22Rv1 (cell line): ENCODE data around the gene KIFC3.
"Not testable (repeated sequence)": the region's sequence is repeated elsewhere in the genome, so short reads cannot be mapped to it uniquely, and the experiment has no call there.

Experiments
- ZFX ChIP-seq: fragments of 450-650 bp; IDR thresholded peaks from 2 replicates; pipeline ENCODE4 v1.6.1; 2017; ENCODE audit warnings: antibody characterized with exemption, borderline replicate concordance
- TF ChIP-seq, protein P1 (sequence below): fragments of 450-650 bp; IDR thresholded peaks from 2 replicates; pipeline ENCODE4 v1.5.1; 2017; ENCODE audit warnings: mild to moderate bottlenecking

DNA sequence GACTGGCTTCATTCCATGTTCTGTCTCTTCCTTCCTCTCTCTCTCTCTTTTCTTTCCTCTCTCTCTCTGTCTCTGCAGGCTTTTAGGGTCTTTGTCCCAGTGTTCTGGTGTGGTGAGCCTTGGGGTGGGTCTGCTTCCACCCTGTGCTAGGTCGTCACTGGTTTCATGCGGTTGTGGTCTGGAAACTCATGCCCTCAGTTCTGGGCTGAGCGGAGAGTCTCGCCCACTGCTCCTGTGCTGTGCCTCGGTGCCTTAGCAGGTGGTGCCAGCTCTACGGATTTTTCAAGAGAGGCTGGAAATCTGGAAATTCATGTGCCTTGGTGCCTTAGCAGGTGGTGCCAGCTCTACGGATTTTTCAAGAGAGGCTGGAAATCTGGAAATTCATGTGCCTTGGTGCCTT is 56.0 kb downstream of the KIFC3 start:
- TF ChIP-seq, protein P1, sequence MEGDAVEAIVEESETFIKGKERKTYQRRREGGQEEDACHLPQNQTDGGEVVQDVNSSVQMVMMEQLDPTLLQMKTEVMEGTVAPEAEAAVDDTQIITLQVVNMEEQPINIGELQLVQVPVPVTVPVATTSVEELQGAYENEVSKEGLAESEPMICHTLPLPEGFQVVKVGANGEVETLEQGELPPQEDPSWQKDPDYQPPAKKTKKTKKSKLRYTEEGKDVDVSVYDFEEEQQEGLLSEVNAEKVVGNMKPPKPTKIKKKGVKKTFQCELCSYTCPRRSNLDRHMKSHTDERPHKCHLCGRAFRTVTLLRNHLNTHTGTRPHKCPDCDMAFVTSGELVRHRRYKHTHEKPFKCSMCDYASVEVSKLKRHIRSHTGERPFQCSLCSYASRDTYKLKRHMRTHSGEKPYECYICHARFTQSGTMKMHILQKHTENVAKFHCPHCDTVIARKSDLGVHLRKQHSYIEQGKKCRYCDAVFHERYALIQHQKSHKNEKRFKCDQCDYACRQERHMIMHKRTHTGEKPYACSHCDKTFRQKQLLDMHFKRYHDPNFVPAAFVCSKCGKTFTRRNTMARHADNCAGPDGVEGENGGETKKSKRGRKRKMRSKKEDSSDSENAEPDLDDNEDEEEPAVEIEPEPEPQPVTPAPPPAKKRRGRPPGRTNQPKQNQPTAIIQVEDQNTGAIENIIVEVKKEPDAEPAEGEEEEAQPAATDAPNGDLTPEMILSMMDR = not testable (repeated sequence)
- not testable (repeated sequence) for TF ChIP-seq ZFX
